NOMO-1 (cell line): ENCODE results near the gene CHST2.

Experiments
- DNase-seq, 2 experiments: peaks; one replicate each; lab custom pipeline; 2025; ENCODE audit not compliant: unreplicated experiment in 2 of 2; lab: John Stamatoyannopoulos, UW

The CHST2 gene

GRCh38 chr3:143128227-143128955, 8.8 kb downstream of the CHST2 start:
- DNase-seq = no peak

GRCh38 chr3:143132246-143132980, 12.8 kb downstream of the CHST2 start:
- no peak for DNase-seq

GRCh38 chr3:143134471-143134870, 14.9 kb downstream of the CHST2 start:
- DNase-seq = no peak

DNA sequence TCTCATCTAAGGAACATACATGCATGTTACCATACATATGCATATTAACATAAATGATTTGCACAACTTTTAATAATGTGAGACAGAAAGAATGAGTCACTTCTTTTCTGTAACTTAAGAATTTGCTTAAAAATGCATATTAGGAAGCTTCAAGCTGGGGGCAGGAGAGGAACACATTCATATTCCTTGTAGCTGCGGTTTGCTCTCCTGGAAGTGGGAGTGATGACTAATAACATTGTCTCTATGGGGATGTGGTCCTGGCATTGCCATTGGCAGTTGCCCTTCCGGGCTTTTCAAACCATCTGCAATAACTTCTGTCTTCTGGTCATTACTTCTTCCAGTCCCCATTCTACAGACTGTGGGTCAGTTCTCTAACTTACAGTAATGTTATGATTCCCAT, 15.6 kb downstream of the CHST2 start:
- peak; percentile 59 to 78 for DNase-seq

- DNase-seq = no peak
Measured at GRCh38 chr3:143137435-143138036, 18.0 kb downstream of the CHST2 start.

- DNase-seq = no peak
Measured at GRCh38 chr3:143138953-143139352, 19.4 kb downstream of the CHST2 start.

DNA sequence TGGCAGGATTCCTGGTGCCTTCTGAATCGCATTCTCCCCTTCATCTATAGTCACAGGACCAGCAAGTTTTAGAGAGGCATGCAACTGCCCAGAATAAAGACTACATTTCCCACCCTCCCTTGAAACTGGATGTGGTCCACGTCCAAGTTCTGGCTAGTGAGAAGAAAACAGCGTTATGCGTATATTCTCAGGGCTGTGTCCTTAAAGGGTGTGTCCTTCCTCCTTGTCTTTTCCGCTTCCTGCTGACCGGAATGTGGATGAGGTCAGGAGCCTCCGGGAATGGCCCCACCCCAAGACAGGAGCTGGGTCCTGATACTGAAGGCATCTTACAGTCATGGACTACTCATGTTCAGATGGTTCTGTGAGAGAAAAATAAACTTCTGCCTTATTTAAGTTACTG, 20.2 kb downstream of the CHST2 start:
- no peak for DNase-seq

DNA sequence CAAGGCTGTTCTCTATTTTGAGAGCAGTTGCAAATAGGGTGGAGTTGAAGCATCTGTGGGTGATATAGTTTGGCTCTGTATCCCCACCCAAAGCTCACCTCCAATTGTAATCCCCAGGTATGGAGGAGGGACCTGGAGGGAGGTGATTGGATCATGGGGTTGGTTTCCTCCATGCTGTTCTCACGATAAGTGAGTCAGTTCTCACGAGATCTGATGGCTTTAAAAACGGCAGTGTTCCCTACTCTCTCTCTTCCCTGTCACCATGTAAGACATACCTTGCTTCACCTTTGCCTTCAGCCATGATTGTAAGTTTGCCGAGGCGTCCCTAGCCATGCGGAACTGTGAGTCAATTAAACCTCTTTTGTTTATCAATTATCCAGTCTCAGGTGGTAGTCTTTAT, 21.0 kb downstream of the CHST2 start:
- DNase-seq = no peak

DNA sequence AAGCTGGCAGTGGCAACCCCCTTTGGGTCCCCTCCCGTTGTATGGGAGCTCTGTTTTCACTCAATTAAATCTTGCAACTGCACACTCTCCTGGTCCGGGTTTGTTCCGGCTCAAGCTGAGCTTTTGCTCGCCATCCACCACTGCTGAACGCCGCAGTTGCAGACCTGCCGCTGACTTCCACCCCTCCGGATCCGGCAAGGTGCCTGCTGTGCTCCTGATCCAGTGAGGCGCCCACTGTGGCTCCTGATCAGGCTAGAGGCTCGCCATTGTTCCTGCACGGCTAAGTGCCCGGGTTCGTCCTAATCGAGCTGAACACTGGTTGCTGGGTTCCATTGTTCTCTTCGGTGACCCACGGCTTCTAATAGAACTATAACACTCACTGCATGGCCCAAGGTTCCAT, 22.8 kb downstream of the CHST2 start:
- no peak for DNase-seq

GRCh38 chr3:143145906-143146305, 26.3 kb downstream of the CHST2 start:
- DNase-seq = no peak

GRCh38 chr3:143146486-143147274, 27.1 kb downstream of the CHST2 start:
- DNase-seq = no peak

DNA sequence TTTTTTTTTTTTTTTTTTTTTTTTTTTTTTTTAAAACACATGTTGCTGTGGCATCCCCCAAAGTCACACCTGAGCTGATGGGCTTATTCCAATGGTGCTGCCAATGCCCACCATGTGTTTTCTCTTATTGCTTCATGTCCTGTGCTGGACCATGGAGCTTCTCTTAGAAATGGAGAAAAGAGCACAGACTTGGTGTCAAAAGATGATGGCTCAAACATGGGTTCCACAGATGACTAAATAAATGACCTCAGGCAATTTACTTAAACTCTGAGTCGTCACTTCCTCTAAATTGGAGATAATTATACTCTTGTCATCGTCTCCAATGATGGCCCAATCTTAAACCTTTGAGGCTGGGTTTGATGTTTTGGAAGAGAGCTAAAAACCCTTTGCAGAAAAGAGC, 28.1 kb downstream of the CHST2 start:
- peak in 1 of 2 experiments; percentile 59 for DNase-seq

DNA sequence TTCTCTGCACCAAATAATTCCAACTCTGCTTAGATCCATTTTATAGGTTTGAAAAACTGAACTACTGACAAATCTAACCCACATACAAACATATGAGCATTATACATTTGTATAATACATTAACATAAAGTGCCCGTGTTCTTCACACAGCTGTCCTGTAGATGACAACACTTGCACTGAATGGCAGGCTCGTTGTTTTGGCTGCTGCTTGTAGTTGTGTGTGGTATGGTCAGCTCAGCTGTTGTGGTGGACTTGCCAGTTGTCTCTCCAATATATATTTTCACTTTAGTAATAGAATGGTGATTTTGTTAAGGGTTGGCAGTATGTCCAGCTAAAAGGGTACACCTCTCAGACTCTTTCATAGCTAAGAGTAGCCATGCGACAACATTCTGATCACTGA, 30.5 kb downstream of the CHST2 start:
- no peak for DNase-seq

DNA sequence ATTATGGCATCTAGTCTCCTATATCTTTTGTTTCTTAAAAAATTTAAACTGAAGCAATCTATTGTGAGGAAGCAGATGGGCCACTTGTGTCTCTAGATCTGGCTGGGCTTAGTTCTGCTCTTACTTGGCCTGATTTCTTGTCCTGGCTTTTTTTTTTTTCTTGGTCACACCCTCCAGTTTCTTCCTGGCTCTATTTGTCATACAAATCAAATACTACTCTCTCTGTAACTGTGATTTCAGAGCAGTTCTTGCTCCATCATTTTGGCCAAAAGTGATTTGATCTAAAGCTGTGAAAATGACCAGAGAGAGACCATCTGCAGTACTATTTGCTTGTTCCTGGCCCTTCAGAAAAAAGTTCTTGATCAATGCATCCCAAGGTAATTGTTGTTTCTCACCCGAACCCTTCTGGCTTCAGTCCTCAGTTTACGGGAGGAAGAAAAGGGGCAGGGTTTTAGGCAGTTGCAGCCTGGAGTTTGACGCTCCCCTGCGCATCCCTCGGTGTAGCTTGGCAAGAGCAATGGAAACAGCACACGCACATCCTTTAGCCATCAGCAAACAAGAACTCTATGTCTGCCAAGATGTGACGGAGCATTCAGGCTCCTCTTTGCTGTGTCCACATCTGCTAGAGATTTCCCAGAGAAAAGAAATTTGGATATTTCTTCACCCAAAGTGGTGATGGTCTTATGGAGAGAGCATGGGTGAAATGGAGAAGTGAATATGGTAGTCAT, 31.6 kb downstream of the CHST2 start:
- no peak for DNase-seq

GRCh38 chr3:143152043-143152442, 32.5 kb downstream of the CHST2 start:
- no peak for DNase-seq

GRCh38 chr3:143155756-143156155, 36.2 kb downstream of the CHST2 start:
- peak; percentile 30 to 55 for DNase-seq

DNA sequence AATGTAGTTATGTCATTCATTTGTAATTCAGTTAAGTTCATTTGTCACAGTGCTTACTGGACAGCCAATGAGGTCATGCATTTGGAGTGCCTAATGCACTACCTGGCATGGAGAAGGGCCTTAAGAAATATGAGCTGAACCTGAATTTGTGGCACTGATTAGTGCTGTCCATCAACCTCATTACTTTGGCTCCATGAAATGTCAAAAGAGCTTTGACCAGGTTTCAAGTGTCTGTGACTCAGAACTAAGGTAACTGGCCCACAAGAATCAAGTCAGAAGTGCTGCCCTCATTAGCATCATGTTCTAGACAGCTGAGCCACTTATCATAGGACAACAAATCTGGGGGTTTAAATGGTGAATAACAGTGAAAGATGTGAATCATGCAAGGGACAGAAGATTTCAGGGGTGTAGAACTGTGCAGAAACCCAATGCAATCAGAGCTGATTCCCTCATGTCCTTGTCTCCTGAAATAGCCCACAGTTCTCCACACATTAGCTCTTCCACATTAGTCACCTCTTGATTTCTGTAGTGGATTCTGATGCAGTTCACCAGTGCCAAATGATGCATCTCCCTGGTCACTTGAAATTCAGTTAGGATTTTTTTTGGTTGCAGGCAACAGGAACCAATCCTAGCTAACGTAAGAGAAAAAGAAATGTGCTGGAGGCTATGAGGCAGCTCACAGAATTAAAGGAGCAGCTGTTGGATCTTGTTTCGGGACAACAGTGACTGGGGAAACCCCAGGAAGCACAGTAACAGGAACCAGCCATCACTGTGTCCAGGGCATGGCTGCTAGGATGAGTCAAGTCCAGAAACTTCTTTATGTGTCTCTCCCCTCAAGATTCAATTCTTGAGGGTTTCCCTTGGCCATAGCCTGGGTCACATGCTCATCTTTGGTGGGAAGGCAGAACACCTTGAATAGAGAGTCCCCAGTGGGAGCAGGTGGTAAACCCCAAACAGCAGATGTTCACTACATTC, 38.7 kb downstream of the CHST2 start:
- DNase-seq = no peak

GRCh38 chr3:143160437-143160836, 40.9 kb downstream of the CHST2 start:
- no peak for DNase-seq

DNA sequence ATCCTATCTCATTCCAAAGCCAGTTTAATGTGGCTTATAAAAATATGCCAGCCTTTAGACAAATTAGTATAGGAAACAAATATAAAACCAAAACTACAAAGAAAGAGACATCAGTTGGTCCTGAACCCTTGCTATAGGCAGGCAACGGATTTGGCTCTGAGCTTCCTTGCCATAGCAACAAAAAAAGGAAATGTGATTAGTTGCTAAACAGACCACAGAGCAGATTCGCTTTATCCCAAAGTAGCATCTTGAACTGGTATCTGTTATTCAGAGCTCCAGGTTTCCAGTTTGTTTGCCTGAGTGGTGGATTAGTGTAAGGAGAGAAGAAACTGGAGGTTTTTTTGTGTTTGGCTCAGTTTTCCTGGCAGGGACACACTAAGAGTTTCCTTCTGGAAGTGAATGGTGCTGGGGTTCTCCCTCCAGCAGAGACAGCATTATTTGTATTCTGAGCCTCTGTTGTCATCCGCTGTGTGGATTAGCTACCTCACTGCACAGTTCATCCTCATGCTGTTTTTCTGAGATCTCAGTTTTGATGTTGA, 44.1 kb downstream of the CHST2 start:
- DNase-seq = peak; percentile 25 to 69
